Activated T-helper 9 cell treated with anti-CD3 and anti-CD28 coated beads, Interleukin-2, amount 50 U/mL, for 16 hours (primary cell): ENCODE measurements around the gene UCP3.

Source experiments
- DNase-seq: peaks from one replicate; pipeline ENCODE4 v3.0.0-alpha.2; 2020; ENCODE audit warnings: low read depth

The UCP3 gene

DNA sequence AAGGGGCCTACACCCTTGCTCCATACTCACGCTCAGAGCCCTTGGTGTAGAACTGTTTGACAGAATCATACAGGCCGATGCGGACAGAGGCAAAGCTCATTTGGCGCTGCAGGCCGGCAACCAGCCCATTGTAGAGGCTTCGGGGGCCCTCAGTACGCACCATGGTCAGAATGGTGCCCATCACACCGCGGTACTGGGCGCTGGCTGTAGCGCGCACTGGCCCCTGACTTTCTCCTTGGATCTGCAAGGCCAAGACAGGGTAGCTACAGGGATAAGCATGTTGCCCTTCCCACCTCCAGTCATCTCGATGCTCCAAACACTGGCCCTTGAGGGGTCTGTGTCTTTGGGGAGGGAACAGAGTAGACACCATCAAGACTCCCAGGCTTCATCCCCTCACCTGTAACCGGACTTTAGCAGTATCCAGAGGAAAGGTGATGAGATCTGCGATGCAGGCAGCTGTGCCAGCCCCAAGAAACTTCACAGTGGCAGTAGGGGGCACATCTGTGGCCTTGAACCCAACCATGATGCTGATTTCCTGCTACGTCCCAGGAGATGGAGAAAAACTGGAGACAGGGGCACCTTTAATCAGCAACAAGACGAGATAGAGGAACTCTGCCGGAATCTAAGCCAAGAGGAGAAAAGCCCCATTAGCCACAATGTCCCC lies 30.9 kb downstream of the UCP3 start:
- DNase-seq = no peak

- DNase-seq = no peak
These were observed 32.3 kb downstream of the UCP3 start for GRCh38 chr11:73976451-73977151.

GRCh38 chr11:73975479-73975757 lies 33.5 kb downstream of the UCP3 start:
- DNase-seq = no peak

DNA sequence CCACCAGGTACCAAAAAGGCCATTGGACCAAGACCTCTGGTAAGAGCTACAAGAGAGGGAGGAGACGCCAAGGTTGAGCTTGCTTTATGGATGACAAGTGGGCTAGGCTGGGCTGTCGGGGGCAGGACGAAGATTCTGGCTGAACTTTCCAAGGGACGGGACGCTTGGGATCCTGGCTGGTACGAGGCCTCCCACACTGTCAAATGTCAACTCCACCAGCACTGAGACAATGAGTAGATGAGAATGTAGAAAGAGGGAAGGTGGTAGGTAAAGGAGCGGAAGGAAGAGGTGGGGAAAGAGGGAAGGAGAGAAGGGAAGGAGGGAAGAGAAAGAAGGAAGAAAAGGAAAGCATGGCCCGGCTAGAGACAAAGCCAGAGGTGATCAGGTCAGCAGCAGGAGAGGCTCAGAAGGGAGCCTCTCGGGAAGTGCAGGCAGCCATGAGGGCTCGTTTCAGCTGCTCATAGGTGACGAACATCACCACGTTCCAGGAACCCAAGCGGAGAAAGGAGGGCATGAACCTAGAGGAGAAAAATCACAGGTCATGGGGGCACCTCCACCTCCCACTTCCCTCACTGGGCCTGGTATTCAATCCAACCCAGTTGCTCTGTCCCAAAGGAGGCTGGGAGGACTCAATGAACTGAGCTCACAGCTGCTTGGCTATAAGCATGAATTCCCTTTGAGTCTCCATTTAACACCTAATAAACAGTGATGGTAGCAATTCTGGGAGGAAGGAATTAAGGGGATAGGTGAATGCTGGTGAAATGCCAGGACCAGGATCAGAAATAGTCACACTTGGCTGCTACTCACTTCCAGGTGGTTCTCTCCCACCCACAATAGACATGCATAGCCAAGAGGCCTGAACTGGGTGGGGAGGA lies 34.0 kb downstream of the UCP3 start:
- DNase-seq = no peak

- DNase-seq = no peak
These were observed 36.0 kb downstream of the UCP3 start for GRCh38 chr11:73972620-73973449.

GRCh38 chr11:73972187-73972586 lies 36.7 kb downstream of the UCP3 start:
- DNase-seq = no peak

DNA sequence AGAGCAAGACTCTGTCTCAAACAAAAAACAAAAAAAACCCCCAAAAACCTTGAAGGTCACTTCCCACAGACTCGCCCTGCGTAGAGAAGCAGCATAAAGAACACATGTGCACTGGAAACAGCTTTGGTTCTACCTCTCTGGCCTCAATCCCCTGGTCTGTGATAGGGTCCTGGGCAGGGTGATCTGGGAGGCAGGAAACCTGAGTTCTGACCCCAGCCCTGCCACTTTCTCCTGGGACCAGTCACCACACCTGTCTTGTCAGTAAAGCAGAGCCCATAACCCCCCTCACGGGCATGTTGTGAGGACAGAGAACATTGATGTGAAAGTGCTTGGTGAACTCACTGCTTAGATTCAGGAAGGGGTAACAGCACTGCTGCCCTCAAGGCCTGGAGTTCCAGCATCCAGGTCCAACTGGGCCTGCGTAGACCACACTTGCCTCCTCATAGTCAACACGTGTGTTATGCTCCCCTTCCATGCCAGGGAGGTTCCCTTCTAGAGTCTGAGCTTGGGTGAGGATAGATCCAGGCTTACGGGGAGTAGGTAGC lies 37.6 kb downstream of the UCP3 start:
- no peak for DNase-seq

DNA sequence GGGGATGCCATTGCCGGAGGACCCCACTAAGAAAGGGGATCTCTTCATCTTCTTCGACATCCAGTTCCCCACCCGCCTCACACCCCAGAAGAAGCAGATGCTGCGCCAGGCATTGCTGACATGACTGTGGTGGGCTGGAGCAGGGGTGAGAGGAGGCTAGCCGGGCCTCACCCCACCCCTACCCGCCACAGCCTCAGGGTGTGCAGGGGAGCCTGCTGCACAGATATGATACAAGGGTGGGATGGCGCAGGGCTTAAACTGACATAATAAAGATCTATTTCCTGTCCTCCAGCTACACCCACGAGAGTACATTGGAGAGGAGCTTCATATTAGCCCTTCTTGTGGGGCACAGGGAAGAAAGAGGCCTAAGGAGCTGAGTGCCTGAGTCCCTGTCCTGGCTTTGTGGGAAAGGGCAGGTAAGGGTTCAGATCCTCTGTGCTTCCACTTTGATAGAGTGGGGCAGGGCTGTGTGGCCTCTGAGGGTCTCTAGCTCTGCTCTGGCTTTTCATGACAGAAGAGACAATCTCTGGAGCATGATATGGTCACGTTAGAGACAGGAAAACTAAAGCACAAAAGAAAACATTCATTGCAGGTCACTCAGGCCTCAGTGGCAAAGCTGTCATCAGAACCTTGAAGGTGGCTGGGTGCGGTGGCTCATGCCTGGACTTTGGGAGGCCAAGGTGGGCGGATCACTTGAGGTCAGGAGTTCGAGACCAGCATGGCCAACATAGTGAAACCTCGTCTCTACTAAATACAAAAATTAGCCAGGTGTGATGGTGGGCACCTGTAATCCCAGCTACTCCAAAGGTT lies 38.7 kb downstream of the UCP3 start:
- DNase-seq = no peak

DNA sequence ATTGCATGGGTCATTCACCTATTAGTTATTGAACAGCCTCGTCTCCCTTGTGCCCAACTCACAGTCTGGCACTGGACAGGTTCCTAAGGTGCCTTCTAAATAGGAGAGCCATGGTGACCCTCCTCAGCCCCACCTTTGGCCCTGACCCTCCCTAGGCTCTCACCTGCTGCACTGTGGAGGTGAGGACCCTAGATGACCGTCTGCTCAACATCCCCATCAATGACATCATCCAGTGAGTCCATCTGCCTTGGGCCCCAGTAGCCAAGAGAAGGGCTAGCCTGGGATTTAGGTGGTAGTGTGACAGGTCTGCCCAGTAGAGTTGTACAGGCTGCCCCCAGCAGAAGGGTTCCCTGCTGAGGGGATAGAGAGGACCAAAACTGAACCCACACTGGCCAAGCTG lies 39.8 kb downstream of the UCP3 start:
- DNase-seq = no peak

GRCh38 chr11:73968356-73968966 lies 40.4 kb downstream of the UCP3 start:
- no peak for DNase-seq

DNA sequence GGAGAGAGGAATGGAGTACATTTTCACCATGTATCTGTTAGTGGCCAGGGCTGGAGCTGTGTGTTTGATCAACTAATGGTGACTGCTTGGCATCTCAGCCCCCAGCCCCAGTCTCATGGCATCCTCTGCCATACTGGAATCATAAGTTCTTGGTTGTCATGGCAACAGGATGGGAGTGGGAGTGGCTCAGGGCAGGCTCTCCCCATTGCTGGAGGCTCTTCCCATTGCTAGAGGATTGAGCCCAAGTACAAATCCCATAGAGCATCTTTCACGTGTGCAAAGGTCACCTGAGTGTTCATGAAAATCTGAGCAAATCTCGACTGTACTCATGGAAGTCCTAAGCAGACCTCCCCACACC lies 43.1 kb downstream of the UCP3 start:
- DNase-seq = no peak

DNA sequence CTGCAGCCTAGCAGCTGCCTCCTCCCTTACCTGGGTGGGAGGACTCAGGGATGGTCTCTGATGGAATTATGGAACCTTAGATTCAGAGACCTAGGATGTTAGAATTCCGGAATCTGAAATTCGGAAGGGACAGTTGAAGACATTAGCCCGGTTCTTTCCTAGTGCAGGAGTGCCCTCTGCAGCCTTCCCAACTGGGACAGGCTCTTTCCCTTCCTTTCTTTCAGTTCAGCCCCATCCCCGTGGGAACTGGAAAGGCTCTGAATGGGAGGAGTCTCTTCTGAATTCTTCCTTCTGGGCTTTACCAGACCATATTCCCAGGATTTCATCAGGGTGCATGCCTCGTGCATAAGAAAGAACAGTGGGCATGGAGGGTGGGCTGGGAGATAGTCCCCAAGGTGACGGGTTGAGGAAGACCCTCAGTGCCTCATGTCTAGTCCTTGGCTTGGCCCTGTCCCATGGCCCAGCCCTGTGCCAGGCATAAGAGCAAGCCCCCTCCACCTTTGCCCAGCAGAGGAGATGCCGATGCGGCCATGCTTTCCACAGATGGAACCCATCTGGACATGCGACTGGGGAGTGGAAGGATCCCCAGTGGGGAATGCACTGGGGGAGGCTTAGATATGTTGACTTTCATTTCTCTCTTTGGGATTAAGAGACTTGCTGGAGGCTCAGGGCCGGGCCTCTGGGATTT lies 43.7 kb downstream of the UCP3 start:
- DNase-seq = no peak

- DNase-seq = no peak
These were observed 45.0 kb downstream of the UCP3 start for GRCh38 chr11:73963861-73964260.

DNA sequence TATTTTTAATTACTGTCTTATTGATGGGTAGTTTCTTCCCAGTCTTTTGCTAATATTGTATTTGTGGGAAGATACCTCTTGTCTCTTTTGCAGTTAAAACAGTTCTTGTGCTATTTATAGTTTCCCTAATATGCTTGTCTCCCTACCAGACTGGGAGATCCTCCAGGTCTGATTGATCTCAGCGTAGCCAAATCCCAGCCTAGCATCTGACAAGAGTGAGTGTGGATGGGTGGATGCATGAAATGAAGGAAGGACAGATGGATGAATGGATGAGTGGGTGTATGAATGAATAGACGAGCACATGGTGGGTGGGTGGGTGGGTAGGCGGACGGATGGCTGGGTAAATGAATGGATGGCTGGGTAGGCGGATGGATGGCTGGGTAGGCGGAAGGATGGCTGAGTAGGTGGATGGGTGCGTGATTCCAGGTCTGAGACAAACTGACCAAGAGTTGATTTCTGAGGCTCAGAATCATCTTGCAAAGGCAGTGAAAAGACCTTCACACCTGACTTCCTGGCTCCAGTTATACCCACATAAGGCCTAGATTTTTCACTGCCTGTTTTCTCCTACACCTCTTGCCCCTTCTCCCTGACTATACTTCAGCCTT lies 46.7 kb downstream of the UCP3 start:
- DNase-seq = no peak

GRCh38 chr11:73961321-73961720 lies 47.6 kb downstream of the UCP3 start:
- no peak for DNase-seq

DNA sequence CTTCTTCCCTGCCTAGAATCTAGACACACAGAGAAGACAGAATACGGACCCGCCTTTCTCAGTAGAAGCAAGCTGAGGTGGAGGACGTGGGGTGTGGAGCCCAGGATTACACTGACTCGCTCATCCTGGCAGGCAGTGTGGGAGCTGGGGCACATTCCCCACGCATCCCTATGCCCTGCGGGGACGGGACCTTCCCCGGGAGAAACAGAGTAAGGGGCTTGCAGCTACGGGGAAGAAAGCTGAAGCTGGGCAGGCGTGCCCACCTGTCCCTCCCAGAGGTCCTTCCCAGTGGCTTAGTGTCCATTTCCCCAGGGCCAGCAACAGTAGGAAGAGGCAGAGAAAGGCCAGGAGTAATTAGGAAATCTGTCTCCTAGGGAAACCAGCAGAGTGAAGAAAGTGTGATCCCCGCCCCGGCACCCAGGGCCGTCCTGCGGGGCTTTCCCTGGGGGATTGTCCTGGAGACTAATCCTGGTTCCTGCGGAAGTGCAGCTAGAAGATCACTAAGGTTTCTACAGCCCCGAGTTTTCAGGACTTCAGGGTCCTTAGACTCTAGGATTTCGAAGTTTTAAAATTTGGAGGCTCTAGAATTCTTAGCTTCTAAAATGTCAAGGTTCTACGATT lies 50.3 kb downstream of the UCP3 start:
- DNase-seq = no peak

DNA sequence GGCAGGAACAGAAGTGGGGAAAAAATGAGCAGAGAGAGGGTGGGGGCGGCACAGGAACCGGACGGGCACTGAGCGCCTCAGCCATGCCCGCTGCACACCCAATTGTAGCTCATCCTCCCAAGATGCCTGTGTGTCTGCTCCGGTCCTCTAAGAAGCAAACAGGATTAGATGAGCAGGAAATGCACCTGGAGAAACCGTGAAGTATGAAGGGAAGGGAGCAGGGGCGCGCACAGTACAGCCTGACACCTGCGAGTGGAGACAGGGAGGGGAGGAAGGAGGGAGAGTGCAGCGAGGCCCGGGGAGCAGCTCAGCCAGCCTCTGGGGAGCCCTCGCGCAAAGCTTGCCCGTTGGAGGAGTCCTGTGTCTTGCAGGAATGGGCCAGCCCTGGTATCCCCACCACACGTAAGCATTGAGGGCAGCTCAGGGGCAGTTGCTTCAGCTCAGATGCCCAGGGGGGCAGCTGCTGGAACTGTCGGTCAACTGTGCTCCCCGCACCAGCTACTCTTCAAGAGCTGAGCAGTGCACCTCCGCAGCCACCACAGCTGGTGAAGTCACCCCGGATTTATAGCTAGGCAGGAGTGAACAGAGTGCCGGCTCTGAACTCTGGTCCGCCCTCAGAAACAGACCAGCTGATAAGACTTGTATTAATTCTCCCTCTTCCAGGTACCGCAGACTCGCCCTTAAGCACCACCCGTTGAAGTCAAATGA lies 51.1 kb downstream of the UCP3 start:
- no peak for DNase-seq

- no peak for DNase-seq
These were observed 51.8 kb downstream of the UCP3 start for GRCh38 chr11:73956876-73957653.
